Duodenal mucosa (tissue), 2 donors: ENCODE measurements around the gene POLR2J2.
"Not testable (repeated sequence)": the region's sequence is repeated elsewhere in the genome, so short reads cannot be mapped to it uniquely, and the experiment has no call there.

Source experiments
- H3K27ac ChIP-seq: one replicate; pipeline ENCODE4 v1.7.0; 2013; ENCODE audit warnings: low read depth, low read length
- H3K27me3 ChIP-seq, 2 donors: one replicate each; pipeline ENCODE4 v1.7.0; 2013; ENCODE audit warnings: low read length in 2 of 2, control low read depth in 1 of 2; ENCODE audit not compliant: insufficient read depth in 2 of 2, control insufficient read depth in 1 of 2
- H3K36me3 ChIP-seq, 2 donors: one replicate each; pipeline ENCODE4 v1.7.0; 2013; ENCODE audit warnings: low read length in 2 of 2, control low read depth in 1 of 2; ENCODE audit not compliant: insufficient read depth in 2 of 2, control insufficient read depth in 1 of 2
- H3K4me1 ChIP-seq, 2 donors: one replicate each; pipeline ENCODE4 v1.7.0; 2013; ENCODE audit warnings: low read length in 2 of 2, control low read depth in 1 of 2; ENCODE audit not compliant: insufficient read depth in 2 of 2, control insufficient read depth in 1 of 2
- H3K4me3 ChIP-seq, 2 donors: one replicate each; pipeline ENCODE4 v1.7.0; 2013; ENCODE audit warnings: low read length in 2 of 2, low read depth in 1 of 2
- H3K9ac ChIP-seq, 2 donors: one replicate each; pipeline ENCODE4 v1.7.0; 2013; ENCODE audit warnings: low read length in 2 of 2, low read depth in 1 of 2
- H3K9me3 ChIP-seq, 2 donors: one replicate each; pipeline ENCODE4 v1.7.0; 2013; ENCODE audit warnings: low read length in 2 of 2, control low read depth in 1 of 2; ENCODE audit not compliant: control insufficient read depth in 1 of 2

POLR2J2 gene

DNA sequence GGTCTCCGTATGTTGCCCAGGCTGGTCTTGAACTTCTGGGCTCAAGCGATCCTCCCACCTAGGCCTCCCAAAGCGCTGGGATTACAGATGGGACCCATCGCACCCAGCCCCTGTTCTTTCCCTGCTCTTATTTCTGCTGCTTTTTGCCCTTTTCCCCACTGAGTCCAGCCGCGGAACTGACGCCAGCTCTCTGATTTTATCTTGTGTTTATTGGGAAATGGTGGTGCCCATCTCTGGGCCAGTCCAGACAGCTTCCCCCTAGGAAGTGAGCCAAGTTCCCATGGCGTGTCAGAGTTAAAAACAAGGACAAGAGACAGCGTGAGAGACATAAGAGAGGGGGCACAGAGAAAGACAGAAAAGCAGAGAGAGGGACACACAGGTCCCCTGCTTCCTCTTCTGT lies 40.8 kb downstream of the POLR2J2 start:
- not testable (repeated sequence) for H3K27ac ChIP-seq, H3K36me3 ChIP-seq, H3K27me3 ChIP-seq, H3K9ac ChIP-seq, H3K4me1 ChIP-seq, H3K4me3 ChIP-seq, H3K9me3 ChIP-seq

GRCh38 chr7:102627271-102627904 lies 44.1 kb downstream of the POLR2J2 start:
- not testable (repeated sequence) for H3K9me3 ChIP-seq, H3K4me1 ChIP-seq, H3K27me3 ChIP-seq, H3K27ac ChIP-seq, H3K9ac ChIP-seq, H3K36me3 ChIP-seq, H3K4me3 ChIP-seq

GRCh38 chr7:102618122-102618521 lies 53.3 kb downstream of the POLR2J2 start:
- not testable (repeated sequence) for H3K9ac ChIP-seq

GRCh38 chr7:102616507-102617125 lies 54.8 kb downstream of the POLR2J2 start, which contains the start of gene RASA4:
RASA4 (minus strand) TSS chr7:102616756; CDS start chr7:102616689, 67 bp downstream.
- H3K9ac ChIP-seq, H3K27ac ChIP-seq, H3K36me3 ChIP-seq, H3K9me3 ChIP-seq, H3K4me1 ChIP-seq, H3K27me3 ChIP-seq, H3K4me3 ChIP-seq: not testable (repeated sequence)

More at GRCh38 chr7:102618122-102618521, 53.3 kb downstream of the POLR2J2 start:
- not testable (repeated sequence) for H3K9me3 ChIP-seq, H3K27ac ChIP-seq, H3K27me3 ChIP-seq, H3K4me1 ChIP-seq, H3K36me3 ChIP-seq, H3K4me3 ChIP-seq
